Stimulated activated CD8-positive, alpha-beta memory T cell treated with anti-CD3 and anti-CD28 coated beads, Interleukin-7, amount 100 ng/mL, for 1 hour (primary cell): ENCODE results near the gene C5orf47.

Source experiments
- DNase-seq, 2 donors: peaks; one replicate each; pipeline ENCODE4 v3.0.0-alpha.2; 2020; ENCODE audit warnings: low read depth in 2 of 2

C5orf47 gene

GRCh38 chr5:174044466-174045254, 55.7 kb downstream of the C5orf47 start:
- DNase-seq = no peak

DNA sequence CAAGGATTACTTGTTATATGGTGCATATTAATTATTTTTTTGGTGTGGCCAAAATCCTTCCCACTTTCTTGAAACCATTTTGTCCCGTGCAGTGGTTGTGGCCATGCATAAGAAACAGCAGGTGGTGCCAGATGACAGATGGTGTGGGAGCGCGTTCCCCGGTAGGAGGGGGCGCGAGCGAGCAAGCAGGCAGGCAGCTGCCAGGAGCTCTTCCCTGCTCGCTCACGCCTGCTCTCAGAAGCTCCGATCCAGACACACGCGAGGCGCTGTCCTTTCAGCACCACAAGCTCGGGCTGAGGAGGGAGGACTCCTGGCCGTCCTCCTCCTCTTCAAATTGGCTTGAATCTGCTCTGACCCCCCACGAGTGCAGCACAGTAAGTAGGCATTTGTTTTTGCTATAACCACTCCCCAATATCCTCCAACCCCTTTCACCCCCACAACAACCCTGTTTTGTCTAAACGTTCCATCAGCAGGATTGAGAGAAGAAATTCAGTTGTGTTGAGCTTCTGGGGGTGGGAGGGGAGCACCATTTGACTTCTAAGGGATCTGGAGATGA, 56.6 kb downstream of the C5orf47 start, which contains the start of gene NSG2:
TSS of gene NSG2 (plus strand) at position 237 of the 556 bp plus-strand sequence. CDS start 1,050 bp downstream, outside the sequence.
- no peak for DNase-seq

GRCh38 chr5:174046558-174046957, 57.6 kb downstream of the C5orf47 start:
- no peak for DNase-seq

DNA sequence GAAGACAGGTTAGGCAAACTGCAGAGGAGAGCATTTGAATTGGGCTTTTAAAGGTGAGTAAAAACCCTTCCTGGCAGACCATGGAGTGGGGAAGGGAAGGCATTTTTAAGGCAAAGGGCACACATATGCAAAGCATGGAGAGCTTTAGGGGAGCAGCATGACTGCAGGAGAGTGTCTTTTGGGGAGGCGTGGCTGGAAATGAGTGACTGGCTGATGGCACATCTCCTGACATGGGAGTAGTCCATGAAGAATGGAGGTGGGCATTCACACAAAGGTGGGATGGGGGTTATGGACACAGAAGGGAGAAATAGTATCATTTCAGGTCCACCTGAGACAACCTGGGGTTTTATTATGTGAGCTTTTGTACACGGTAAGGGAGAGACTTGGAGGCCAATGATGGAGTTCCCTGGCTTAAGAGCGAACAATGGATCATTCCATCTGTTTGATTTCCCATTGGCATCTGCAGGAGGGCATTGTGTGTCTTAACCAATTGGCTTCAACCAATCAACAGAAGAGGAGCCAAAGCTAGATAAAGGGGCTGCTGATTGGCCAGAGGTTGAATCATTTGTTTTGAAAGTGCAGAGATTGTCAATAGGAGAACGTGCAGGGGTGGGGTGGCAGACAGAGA, 58.6 kb downstream of the C5orf47 start:
- no peak for DNase-seq

DNA sequence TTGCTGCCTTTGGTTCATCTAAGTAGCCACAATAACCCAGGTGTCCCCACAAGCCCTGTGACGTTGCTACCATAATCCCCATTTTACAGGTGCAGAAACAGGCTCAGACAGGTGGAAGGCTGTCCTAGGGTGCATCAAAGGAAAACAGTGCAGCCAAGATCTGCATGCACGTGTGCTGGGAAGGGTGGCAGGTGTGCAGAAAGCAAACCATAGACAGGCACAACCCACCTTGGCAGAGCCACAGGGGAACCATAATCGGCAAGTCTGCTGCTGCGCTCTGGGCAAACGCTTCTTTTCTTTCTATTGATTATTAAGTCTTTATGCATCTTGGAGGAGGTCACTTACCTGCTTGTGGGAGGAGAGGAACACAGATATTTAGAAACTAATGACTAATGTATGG, 63.7 kb downstream of the C5orf47 start:
- no peak for DNase-seq

DNA sequence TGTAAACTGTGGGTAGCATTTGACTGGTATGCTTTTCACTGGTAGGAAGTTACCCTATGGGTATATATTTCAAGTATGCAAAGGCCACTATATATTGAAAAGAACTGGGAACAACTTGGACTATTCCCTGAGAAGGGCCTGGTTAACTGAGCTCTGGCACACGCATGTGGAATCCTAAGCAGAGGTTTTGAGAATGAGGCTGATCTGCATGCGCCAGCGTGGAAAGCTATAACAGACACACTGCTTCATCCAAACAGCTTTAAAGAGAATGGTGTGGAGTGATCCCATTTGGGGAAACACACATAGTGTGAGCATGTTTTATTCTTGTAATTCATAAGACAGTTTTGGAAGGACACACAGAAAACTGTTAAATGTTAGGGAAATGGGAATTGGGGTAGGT, 64.9 kb downstream of the C5orf47 start:
- no peak for DNase-seq
